Loucy (cell line): ENCODE measurements around the gene N4BP2.
A peak's percentile ranks its signal among the peaks of the same experiment; 100 is the strongest.

Experiments
- H2AFZ ChIP-seq: fragments of 200-600 bp; sonication (generic); 2 replicates; pipeline ENCODE4 v1.6.0; 2016; ENCODE audit warnings: antibody characterized with exemption, mild to moderate bottlenecking, low read length, moderate library complexity
- H3F3A ChIP-seq: fragments of 200-600 bp; 2 replicates; pipeline ENCODE4 v1.6.0; 2016; ENCODE audit warnings: antibody characterized with exemption, low read depth, mild to moderate bottlenecking
- H3K27me3 ChIP-seq: fragments of 200-600 bp; sonication (generic); 2 replicates; pipeline ENCODE4 v1.6.1; 2014; ENCODE audit warnings: low read length, mild to moderate bottlenecking; ENCODE audit not compliant: insufficient read depth, poor library complexity, severe bottlenecking
- H3K36me3 ChIP-seq: fragments of 200-600 bp; sonication (generic); 2 replicates; pipeline ENCODE4 v1.6.1; 2016; ENCODE audit warnings: low read length; ENCODE audit not compliant: insufficient read depth
- H3K4me1 ChIP-seq: fragments of 200-600 bp; sonication (generic); 2 replicates; pipeline ENCODE4 v1.5.1; 2014; ENCODE audit warnings: low read length, mild to moderate bottlenecking; ENCODE audit not compliant: insufficient read depth, poor library complexity, severe bottlenecking
- H3K4me2 ChIP-seq: fragments of 200-600 bp; sonication (generic); 2 replicates; pipeline ENCODE4 v1.6.0; 2014; ENCODE audit warnings: antibody characterized with exemption, low read length, low read depth, mild to moderate bottlenecking; ENCODE audit not compliant: poor library complexity, severe bottlenecking
- H3K4me3 ChIP-seq: fragments of 200-600 bp; sonication (generic); 2 replicates; pipeline ENCODE4 v1.5.1; 2014; ENCODE audit warnings: low read length, mild to moderate bottlenecking, mixed read lengths; ENCODE audit not compliant: poor library complexity, severe bottlenecking
- H3K79me2 ChIP-seq: fragments of 200-600 bp; sonication (generic); 2 replicates; pipeline ENCODE4 v1.6.1; 2014; ENCODE audit warnings: low read length; ENCODE audit not compliant: insufficient read depth
- H3K9ac ChIP-seq: fragments of 200-600 bp; sonication (generic); 2 replicates; pipeline ENCODE4 v1.6.0; 2014; ENCODE audit warnings: mild to moderate bottlenecking, low read depth, low read length, moderate library complexity; ENCODE audit not compliant: poor library complexity, severe bottlenecking
- H3K9me2 ChIP-seq: fragments of 200-600 bp; sonication (generic); replicated peaks from 2 replicates; pipeline ENCODE4 v1.6.1; 2016; ENCODE audit warnings: low read depth, low read length, mixed read lengths
- H3K9me3 ChIP-seq: fragments of 200-600 bp; sonication (generic); 2 replicates; pipeline ENCODE4 v1.6.1; 2014; ENCODE audit warnings: mild to moderate bottlenecking, antibody characterized with exemption, low read length, low read depth; ENCODE audit not compliant: insufficient read depth
- H4K20me1 ChIP-seq: fragments of 200-600 bp; sonication (generic); 2 replicates; pipeline ENCODE4 v1.6.0; 2014; ENCODE audit warnings: antibody characterized with exemption, low read length, mild to moderate bottlenecking; ENCODE audit not compliant: insufficient read depth, poor library complexity, severe bottlenecking
- EZH2phosphoT487 ChIP-seq: fragments of 200-600 bp; IDR thresholded peaks from 2 replicates; pipeline ENCODE4 v1.6.1; 2018; ENCODE audit warnings: antibody characterized with exemption, mild to moderate bottlenecking, moderate library complexity, borderline replicate concordance
- TF ChIP-seq, protein P1 (sequence below): fragments of 200-600 bp; sonication (generic); conservative IDR thresholded peaks from 2 replicates; pipeline ENCODE4 v1.5.1; 2014; ENCODE audit warnings: mild to moderate bottlenecking, antibody characterized with exemption, low read length

The N4BP2 gene

DNA sequence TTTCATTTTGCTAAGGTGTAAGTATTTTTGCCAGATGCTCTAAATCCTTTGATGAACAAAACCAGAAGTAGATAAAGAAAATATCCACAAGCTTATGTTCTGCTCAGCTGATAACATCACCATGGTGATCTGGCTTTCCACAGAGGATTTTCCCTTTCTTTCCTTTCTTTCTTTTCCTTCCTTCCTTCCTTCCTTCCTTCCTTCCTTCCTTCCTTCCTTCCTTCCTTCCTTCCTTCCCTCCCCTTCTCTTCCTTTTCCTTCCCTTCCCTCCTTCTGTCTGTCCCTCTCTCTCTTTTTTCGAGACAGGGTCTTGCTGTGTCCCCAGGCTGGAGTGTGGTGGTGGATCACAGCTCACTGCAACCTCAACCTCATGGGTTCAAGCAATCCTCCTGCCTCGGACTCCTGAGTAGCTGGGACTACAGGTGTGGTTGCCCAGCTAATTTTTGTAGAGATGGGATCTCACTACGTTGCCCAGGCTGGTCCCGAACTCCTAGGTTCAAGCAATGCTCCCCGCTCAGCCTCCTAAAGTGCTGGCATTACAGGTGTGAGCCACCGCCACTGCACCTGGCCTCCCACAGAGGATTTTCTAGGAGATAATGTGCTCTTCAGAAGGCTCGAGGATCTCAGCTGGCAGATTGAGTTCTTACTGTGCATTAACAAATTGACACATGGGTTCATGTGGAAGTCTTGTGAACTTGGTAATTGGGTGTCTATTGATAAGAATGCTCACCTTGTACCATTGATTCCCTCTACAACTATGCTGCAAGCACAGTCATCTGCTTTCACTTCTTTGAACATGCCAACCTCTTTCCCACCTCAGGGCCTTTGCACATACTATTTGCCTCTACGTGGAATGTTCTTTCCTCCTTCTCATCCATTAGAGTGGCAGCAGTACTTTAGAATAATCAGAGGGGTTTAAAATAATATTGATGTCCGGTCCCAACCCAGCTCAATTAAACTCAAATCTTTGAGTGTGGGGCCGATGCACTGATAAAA lies 138.8 kb downstream of the N4BP2 start:
- Histone ChIP-seq H3K4me3 (peak overlapping the region; percentile 96), H3K27me3 (peaks cover 11% of the 10 kb centered on the region), H3F3A (peaks cover 9% of the 10 kb centered on the region; the same call in 1 of the 2 replicates), H3K9ac (peak overlapping the region; percentile 96), H4K20me1 (peaks cover 32% of the 10 kb centered on the region), H3K9me3 (no peaks in the 10 kb centered on the region), H3K36me3 (peaks cover 3% of the 10 kb centered on the region; the same call in 1 of the 2 replicates), H3K9me2 (no peaks in the 10 kb centered on the region), H3K79me2 (peaks cover 98% of the 10 kb centered on the region), H3K4me2 (peak overlapping the region; percentile 96), H3K4me1 (peaks cover 56% of the 10 kb centered on the region), H2AFZ (no peak overlapping the region)
- TF ChIP-seq, protein P1, sequence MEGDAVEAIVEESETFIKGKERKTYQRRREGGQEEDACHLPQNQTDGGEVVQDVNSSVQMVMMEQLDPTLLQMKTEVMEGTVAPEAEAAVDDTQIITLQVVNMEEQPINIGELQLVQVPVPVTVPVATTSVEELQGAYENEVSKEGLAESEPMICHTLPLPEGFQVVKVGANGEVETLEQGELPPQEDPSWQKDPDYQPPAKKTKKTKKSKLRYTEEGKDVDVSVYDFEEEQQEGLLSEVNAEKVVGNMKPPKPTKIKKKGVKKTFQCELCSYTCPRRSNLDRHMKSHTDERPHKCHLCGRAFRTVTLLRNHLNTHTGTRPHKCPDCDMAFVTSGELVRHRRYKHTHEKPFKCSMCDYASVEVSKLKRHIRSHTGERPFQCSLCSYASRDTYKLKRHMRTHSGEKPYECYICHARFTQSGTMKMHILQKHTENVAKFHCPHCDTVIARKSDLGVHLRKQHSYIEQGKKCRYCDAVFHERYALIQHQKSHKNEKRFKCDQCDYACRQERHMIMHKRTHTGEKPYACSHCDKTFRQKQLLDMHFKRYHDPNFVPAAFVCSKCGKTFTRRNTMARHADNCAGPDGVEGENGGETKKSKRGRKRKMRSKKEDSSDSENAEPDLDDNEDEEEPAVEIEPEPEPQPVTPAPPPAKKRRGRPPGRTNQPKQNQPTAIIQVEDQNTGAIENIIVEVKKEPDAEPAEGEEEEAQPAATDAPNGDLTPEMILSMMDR = no peak
- no peak for TF ChIP-seq EZH2phosphoT487

DNA sequence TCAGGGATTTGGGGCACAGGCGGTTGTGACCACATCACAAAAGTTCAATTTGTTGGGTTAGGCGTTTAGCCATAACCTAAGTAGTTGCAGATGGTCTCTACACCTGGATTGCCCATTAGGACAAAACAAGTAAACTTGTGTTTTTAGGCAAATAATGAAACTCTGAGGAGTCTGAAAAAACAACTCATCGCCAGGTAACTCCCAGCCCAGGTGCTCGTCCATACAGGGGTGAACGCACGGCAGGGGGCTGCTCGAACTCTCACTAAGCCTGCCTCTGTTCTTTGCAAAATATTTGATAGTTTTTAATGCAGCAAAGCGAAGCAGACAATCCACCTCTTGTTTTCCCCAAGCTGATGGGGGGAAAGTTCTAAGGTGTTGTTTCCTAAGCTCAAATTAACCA lies 139.6 kb downstream of the N4BP2 start:
- Histone ChIP-seq H4K20me1 (peaks cover 40% of the 10 kb centered on the region), H3K27me3 (peaks cover 11% of the 10 kb centered on the region), H3K36me3 (peaks cover 11% of the 10 kb centered on the region; the same call in 1 of the 2 replicates), H3K9me2 (no peaks in the 10 kb centered on the region), H3K79me2 (peaks cover 98% of the 10 kb centered on the region), H3K4me3 (peak overlapping the region; percentile 96), H3K4me1 (peaks cover 49% of the 10 kb centered on the region), H3K4me2 (peak overlapping the region; percentile 96), H3F3A (peaks cover 7% of the 10 kb centered on the region; the same call in 1 of the 2 replicates), H2AFZ (no peak overlapping the region), H3K9me3 (no peaks in the 10 kb centered on the region), H3K9ac (peak overlapping the region; percentile 96)
- TF ChIP-seq, protein P1 = no peak
- no peak for TF ChIP-seq EZH2phosphoT487

DNA sequence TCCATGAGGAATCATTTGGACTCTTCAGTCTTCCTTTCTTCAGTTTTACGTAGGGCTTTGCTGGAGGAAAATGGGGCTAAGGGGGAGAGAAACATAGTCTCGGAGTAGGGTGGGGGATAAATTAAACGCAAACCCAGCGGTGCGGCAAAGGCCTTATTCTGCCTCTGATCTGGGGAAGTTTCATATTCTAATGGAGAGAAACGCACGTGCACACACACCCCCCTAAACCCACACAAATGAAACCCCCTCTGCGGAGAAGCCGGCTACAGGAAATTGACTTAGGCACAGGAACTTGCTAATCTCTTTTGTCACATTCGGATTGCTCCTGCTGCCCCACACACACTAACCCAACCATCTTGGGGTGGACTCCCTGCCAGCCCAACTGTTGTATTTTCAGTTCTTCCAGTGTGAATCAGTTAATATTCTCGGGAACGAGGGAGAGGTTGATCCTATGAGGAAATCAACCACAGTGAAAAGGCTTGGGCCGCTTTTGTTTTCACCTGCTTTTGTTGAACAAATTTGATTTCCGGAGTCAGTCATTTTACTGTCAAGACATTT lies 140.2 kb downstream of the N4BP2 start, which contains the start of gene RHOH:
RHOH (plus strand) TSS at position 308 of the 558 bp plus-strand sequence. CDS start 46,356 bp downstream, outside the sequence.
- Histone ChIP-seq H3F3A (peaks cover 7% of the 10 kb centered on the region; the same call in 1 of the 2 replicates), H3K79me2 (peaks cover 99% of the 10 kb centered on the region), H3K4me1 (peaks cover 46% of the 10 kb centered on the region), H3K9me3 (no peaks in the 10 kb centered on the region), H3K27me3 (peaks cover 11% of the 10 kb centered on the region), H3K36me3 (peaks cover 15% of the 10 kb centered on the region; the same call in 1 of the 2 replicates), H4K20me1 (peaks cover 45% of the 10 kb centered on the region), H3K9me2 (no peaks in the 10 kb centered on the region), H2AFZ (no peak within 1 kb of the TSS), H3K4me2 (peak within 1 kb of the TSS; percentile 96), H3K4me3 (peak within 1 kb of the TSS; percentile 96), H3K9ac (peak within 1 kb of the TSS; percentile 96)
- no peak for TF ChIP-seq EZH2phosphoT487
- TF ChIP-seq, protein P1 = no peak
